PC-3 (cell line): Measurements from ENCODE around the gene ZNF341. TPM values are rescaled to one million over a fixed set of nuclear protein-coding genes. Genes with fewer than 3 reads are reported as not detected.

Experiments
- ATAC-seq: fragments of 200-7000 bp; cut with Tn5 transposase; 2 replicates; pipeline ENCODE4 v1.9.1; 2020; ENCODE audit warnings: mild to moderate bottlenecking, moderate library complexity
- BruUV-seq: library from RNA; stranded (reverse); fragments of 400-500 nt; replicated peaks from 2 replicates; lab custom pipeline; 2021; lab: Mats Ljungman, UMichigan
- CTCF ChIA-PET: fragments of 300-600 bp; sonication (Branson Sonifier 250); formaldehyde crosslinking; loops from one replicate; lab custom pipeline; 2022; ENCODE audit warnings: antibody characterized with exemption; lab: Charles Lee
- POLR2A ChIA-PET: fragments of 300-600 bp; sonication (Branson Sonifier 250); formaldehyde crosslinking; loops from one replicate; lab custom pipeline; 2022; ENCODE audit warnings: antibody characterized with exemption; ENCODE audit not compliant: unreplicated experiment; lab: Charles Lee
- DNase-seq: peaks from one replicate; pipeline ENCODE4 v3.0.0-alpha.2; 2015
- H2AFZ ChIP-seq: fragments of 300-600 bp; sonication (generic); 2 replicates; pipeline ENCODE4 v1.6.0; 2016; ENCODE audit warnings: antibody characterized with exemption, low read length
- H3F3A ChIP-seq: fragments of 300-600 bp; sonication (generic); one replicate; pipeline ENCODE4 v1.6.0; 2017; ENCODE audit warnings: antibody characterized with exemption, low read length, control low read depth, mild to moderate bottlenecking; ENCODE audit not compliant: unreplicated experiment
- H3K27ac ChIP-seq: fragments of 300-600 bp; sonication (generic); 2 replicates; pipeline ENCODE4 v1.5.1; 2016; ENCODE audit warnings: mild to moderate bottlenecking, low read length
- H3K27me3 ChIP-seq: fragments of 300-600 bp; sonication (generic); 2 replicates; pipeline ENCODE4 v1.6.1; 2016; ENCODE audit warnings: low read length, mixed read lengths
- H3K36me3 ChIP-seq: fragments of 300-600 bp; sonication (generic); 2 replicates; pipeline ENCODE4 v1.6.1; 2016; ENCODE audit warnings: low read depth, mixed run types, low read length, mixed read lengths
- H3K4me1 ChIP-seq: fragments of 300-600 bp; sonication (generic); 2 replicates; pipeline ENCODE4 v1.5.1; 2016; ENCODE audit warnings: low read length; ENCODE audit not compliant: insufficient read depth
- H3K4me2 ChIP-seq: fragments of 300-600 bp; sonication (generic); 2 replicates; pipeline ENCODE4 v1.6.0; 2016; ENCODE audit warnings: low read length
- H3K4me3 ChIP-seq: fragments of 300-600 bp; sonication (generic); 2 replicates; pipeline ENCODE4 v1.5.1; 2016; ENCODE audit warnings: mild to moderate bottlenecking, low read length, mixed read lengths
- H3K79me2 ChIP-seq: fragments of 300-600 bp; sonication (generic); 2 replicates; pipeline ENCODE4 v1.6.1; 2017; ENCODE audit warnings: low read length, mixed read lengths
- H3K9ac ChIP-seq: fragments of 300-600 bp; sonication (generic); 2 replicates; pipeline ENCODE4 v1.6.0; 2016; ENCODE audit warnings: mild to moderate bottlenecking, low read length
- H3K9me2 ChIP-seq: fragments of 300-600 bp; sonication (generic); replicated peaks from 2 replicates; pipeline ENCODE4 v1.6.1; 2016; ENCODE audit warnings: mixed run types, low read length, mixed read lengths
- H3K9me3 ChIP-seq: fragments of 300-600 bp; sonication (generic); 2 replicates; pipeline ENCODE4 v1.6.1; 2016; ENCODE audit warnings: low read length, mixed read lengths
- H4K20me1 ChIP-seq: fragments of 300-600 bp; sonication (generic); 2 replicates; pipeline ENCODE4 v1.6.1; 2016; ENCODE audit warnings: low read length, mixed read lengths
- EZH2 ChIP-seq: fragments of 300-600 bp; sonication (generic); IDR thresholded peaks from one replicate; pipeline ENCODE4 v1.6.1; 2017; ENCODE audit warnings: antibody characterized with exemption, mild to moderate bottlenecking, low read length; ENCODE audit not compliant: unreplicated experiment
- EZH2phosphoT487 ChIP-seq: fragments of 300-600 bp; sonication (generic); IDR thresholded peaks from 2 replicates; pipeline ENCODE4 v1.6.1; 2018; ENCODE audit warnings: mild to moderate bottlenecking, antibody characterized with exemption, low read length, borderline replicate concordance
- intact Hi-C: fragments of 100-400 bp; cut with micrococcal nuclease; formaldehyde crosslinking; loops from 2 replicates; pipeline ENCODE4 v1.9.0; 2023
- total RNA-seq: library from RNA; depleted of rRNA; stranded (reverse); fragments of >200 nt; gene quantifications from 2 replicates; pipeline ENCODE4 v1.2.3, GENCODE V29; 2014
- TF ChIP-seq, protein P1 (sequence below): fragments of 300-600 bp; sonication (generic); conservative IDR thresholded peaks from 2 replicates; pipeline ENCODE4 v1.5.1; 2017; ENCODE audit warnings: antibody characterized with exemption, low read depth, mild to moderate bottlenecking, low read length

The ZNF341 gene
- total RNA-seq, 1 experiment from 2014 or later, result 4.4 TPM

GRCh38 chr20:33767777-33768138 is 36.0 kb downstream of the ZNF341 start:
- Histone ChIP-seq H3K27ac (no peak overlapping the region), H3K79me2 (no peaks in the 10 kb centered on the region), H3K9me2 (no peaks in the 10 kb centered on the region), H3K4me3 (no peak overlapping the region), H3K27me3 (no peaks in the 10 kb centered on the region), H3K4me2 (no peak overlapping the region), H4K20me1 (no peaks in the 10 kb centered on the region), H3K9me3 (no peaks in the 10 kb centered on the region), H3K9ac (no peak overlapping the region), H3K4me1 (no peaks in the 10 kb centered on the region), H3F3A (no peaks in the 10 kb centered on the region), H2AFZ (no peak overlapping the region), H3K36me3 (no peaks in the 10 kb centered on the region)
- intact Hi-C loops, result no loop called here
- no TSS peak for BruUV-seq
- CTCF ChIA-PET, result no interaction called here
- POLR2A ChIA-PET, result no interaction called here
- no peak for DNase-seq
- TF ChIP-seq EZH2phosphoT487 (no peak), EZH2 (no peak)
- TF ChIP-seq, protein P1, sequence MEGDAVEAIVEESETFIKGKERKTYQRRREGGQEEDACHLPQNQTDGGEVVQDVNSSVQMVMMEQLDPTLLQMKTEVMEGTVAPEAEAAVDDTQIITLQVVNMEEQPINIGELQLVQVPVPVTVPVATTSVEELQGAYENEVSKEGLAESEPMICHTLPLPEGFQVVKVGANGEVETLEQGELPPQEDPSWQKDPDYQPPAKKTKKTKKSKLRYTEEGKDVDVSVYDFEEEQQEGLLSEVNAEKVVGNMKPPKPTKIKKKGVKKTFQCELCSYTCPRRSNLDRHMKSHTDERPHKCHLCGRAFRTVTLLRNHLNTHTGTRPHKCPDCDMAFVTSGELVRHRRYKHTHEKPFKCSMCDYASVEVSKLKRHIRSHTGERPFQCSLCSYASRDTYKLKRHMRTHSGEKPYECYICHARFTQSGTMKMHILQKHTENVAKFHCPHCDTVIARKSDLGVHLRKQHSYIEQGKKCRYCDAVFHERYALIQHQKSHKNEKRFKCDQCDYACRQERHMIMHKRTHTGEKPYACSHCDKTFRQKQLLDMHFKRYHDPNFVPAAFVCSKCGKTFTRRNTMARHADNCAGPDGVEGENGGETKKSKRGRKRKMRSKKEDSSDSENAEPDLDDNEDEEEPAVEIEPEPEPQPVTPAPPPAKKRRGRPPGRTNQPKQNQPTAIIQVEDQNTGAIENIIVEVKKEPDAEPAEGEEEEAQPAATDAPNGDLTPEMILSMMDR, result no peak
- no peak for ATAC-seq

- Histone ChIP-seq H3K27me3 (no peaks in the 10 kb centered on the region), H3K4me2 (no peak overlapping the region), H3K9ac (no peak overlapping the region), H3K4me1 (no peaks in the 10 kb centered on the region), H3K4me3 (no peak overlapping the region), H3K79me2 (no peaks in the 10 kb centered on the region), H3K9me2 (no peaks in the 10 kb centered on the region), H3K9me3 (no peaks in the 10 kb centered on the region), H2AFZ (no peak overlapping the region), H3K36me3 (peaks cover 3% of the 10 kb centered on the region; the same call in 1 of the 2 replicates), H4K20me1 (no peaks in the 10 kb centered on the region), H3F3A (no peaks in the 10 kb centered on the region), H3K27ac (no peak overlapping the region)
- DNase-seq (no peak), ATAC-seq (no peak)
- intact Hi-C loops, result no loop called here
- CTCF ChIA-PET, result no interaction called here
- no peak for TF ChIP-seq EZH2
- TF ChIP-seq, protein P1, result no peak
- no peak for TF ChIP-seq EZH2phosphoT487
- BruUV-seq, result no TSS peak
- POLR2A ChIA-PET, result no interaction called here
These were observed 37.2 kb downstream of the ZNF341 start for GRCh38 chr20:33769043-33769442.

DNA sequence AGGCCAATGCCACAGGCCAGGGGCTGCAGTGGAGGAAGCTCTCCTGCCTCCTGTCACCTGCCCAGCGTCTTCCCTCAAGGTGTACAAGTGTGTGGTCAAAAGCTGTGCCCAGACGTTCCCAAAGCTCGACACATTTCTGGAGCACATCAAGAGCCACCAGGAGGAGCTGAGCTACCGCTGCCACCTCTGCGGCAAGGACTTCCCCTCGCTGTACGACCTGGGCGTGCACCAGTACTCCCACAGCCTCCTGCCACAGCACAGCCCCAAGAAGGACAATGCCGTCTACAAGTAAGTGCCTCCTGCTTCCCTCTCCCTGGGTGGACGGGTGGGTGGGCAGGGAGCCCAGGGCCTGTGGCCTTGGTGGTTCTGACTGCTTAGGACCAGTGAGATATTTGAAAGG is 38.2 kb downstream of the ZNF341 start:
- TF ChIP-seq EZH2phosphoT487, result no peak
- TF ChIP-seq, protein P1, result no peak
- no peak for TF ChIP-seq EZH2
- no peaks in the 10 kb centered on the region for H3K9me3 ChIP-seq
- BruUV-seq, result no TSS peak
- no peaks in the 10 kb centered on the region for H3F3A ChIP-seq
- H3K27ac ChIP-seq, result no peak overlapping the region
- H2AFZ ChIP-seq, result no peak overlapping the region
- ATAC-seq (no peak), DNase-seq (no peak)
- H3K4me1 ChIP-seq, result no peaks in the 10 kb centered on the region
- no peak overlapping the region for H3K4me3 ChIP-seq
- no peaks in the 10 kb centered on the region for H3K9me2 ChIP-seq
- no peak overlapping the region for H3K9ac ChIP-seq
- H3K79me2 ChIP-seq, result no peaks in the 10 kb centered on the region
- H3K4me2 ChIP-seq, result no peak overlapping the region
- intact Hi-C loops, result no loop called here
- no peaks in the 10 kb centered on the region for H4K20me1 ChIP-seq
- H3K27me3 ChIP-seq, result no peaks in the 10 kb centered on the region
- ChIA-PET CTCF (no interaction called here), POLR2A (no interaction called here)
- H3K36me3 ChIP-seq, result peaks cover 3% of the 10 kb centered on the region; the same call in 1 of the 2 replicates
